NCI-H69 (cell line): Measurements from ENCODE around the gene SLC39A11.

Experiments used
- DNase-seq: peaks from one replicate; lab custom pipeline; 2025; lab: John Stamatoyannopoulos, UW

The SLC39A11 gene

GRCh38 chr17:72976971-72977770 is 115.3 kb downstream of the SLC39A11 start:
- peak; percentile 63 for DNase-seq

DNA sequence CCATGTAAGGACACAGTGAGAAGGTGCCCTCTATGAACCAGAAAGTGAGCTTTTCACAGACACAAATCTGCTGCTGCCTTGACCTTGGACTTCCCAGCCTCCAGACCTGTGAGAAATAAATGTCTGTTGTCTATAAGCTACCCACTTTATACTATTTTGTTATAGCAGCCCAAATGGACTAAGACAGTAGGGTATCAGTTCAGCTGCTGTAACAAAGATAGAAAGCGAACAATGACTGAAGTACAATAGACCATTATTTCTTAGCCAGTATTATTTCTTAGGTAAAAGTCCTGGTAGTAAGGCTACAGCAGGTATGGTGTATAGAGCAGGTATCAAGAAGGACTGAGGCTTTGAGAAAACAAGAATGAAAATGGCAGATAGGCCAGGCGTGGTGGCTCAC is 117.0 kb downstream of the SLC39A11 start:
- no peak for DNase-seq

GRCh38 chr17:72974605-72975232 is 117.8 kb downstream of the SLC39A11 start:
- DNase-seq: no peak

- peak; percentile 65 for DNase-seq
These were observed 120.1 kb downstream of the SLC39A11 start for GRCh38 chr17:72972263-72972951.

DNA sequence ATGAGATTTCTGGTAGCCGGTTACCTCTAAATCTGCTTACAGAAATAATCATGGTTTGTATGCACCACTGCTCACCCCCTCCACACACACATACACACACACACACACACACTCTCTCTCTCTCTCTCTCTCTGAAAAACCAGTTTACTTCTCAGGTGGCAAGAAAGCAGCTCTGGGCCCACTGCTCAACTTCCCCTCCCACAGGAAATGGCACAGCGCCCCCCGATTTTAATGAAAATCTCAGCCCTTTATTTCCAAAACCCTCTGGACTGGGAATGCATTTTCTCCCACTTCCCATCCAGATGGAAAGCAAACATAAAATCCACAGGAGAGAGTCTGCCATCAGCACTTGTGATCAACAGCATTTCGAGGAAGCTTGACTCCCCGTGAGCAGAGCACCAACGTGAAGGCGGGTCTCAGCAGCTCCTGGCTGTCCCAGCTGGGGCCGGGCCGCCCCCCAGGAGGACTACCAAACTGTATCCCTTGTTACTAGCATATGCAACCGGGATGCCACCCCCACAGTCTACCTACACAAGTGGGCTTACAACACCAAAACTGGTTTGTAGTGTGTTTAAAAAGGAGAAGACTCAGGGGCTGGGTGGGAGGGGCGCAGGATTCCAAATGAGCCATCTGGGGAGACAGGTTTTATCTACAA is 121.1 kb downstream of the SLC39A11 start:
- DNase-seq: no peak

- DNase-seq: no peak
These were observed 121.7 kb downstream of the SLC39A11 start for GRCh38 chr17:72970797-72971196.

- peak; percentile 44 for DNase-seq
These were observed 122.2 kb downstream of the SLC39A11 start for GRCh38 chr17:72970246-72970645.

- DNase-seq: no peak
These were observed 123.1 kb downstream of the SLC39A11 start for GRCh38 chr17:72969293-72969906.

DNA sequence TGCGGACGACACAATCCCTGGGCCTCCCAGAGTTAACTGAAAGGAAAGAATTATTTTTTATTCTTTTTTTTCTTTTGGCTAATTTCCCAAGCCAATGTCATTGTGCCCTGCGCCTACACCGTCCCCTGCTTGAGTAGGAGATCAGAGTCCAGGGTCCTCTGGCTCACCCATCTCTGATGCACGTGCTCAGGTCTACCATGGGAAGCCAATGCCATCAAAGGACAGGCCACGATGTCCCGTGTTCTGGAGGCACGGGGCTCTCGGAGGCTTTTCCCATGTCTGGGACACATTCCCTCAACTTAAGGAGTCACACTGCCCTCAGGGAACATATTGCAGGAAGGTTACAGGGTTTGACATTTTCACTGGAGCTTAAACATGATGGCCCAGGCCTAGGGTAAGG is 123.7 kb downstream of the SLC39A11 start:
- no peak for DNase-seq

GRCh38 chr17:72967977-72968585 is 124.4 kb downstream of the SLC39A11 start:
- DNase-seq: peak; percentile 85

GRCh38 chr17:72967277-72967970 is 125.1 kb downstream of the SLC39A11 start:
- DNase-seq: peak; percentile 50

DNA sequence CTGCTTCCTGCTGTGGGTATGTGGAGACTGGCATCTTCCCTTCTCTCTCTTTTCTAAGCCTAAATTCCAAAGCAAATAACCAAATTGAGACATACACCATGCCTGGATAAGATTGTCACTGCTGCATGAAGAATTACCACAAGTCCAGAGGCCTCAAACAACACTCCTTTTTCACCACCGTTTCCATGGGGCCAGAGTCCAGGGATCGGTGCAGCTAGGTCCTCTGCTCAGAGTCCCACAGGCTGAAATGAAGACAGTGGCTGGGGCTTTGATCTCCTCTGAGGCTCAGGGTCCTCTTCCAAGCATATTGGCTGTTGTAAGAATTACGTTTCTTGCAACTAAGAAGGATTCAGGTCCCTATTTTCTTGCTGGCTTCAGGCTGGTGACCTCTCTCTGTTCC is 130.4 kb downstream of the SLC39A11 start:
- no peak for DNase-seq

DNA sequence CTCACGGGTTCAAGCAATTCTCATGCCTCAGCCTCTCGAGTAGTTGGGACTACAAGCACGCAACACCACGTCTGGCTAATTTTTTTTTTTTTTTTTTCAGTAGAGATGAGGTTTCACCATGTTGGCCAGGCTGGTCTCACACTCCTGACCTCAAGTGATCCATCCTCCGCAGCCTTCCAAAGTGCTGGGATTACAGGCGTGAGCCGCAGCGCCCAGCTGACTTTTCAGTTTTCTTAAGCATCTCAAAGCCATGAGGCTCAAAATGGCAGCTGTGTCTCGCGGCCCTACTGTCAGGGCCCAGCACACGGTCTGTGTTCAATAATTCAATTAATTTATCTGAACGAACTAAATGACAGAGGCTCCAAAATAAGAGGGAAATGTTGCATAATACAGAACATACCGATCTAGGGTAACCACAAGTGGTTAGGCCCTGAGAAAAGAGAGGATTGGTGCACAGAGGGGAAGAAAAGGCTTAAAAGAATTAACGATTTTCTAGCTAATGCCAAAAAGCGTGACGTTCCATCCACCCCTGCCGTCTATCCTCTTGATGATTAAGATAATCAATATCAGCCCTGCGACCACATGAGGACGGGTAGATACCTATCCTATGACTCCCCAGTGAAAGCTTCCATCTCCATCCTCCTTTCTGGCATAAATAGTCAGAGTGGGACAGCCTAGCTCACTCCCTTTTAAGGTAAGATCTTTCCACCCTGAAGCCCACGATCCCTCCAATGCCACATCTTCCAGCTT is 136.9 kb downstream of the SLC39A11 start:
- DNase-seq: no peak

DNA sequence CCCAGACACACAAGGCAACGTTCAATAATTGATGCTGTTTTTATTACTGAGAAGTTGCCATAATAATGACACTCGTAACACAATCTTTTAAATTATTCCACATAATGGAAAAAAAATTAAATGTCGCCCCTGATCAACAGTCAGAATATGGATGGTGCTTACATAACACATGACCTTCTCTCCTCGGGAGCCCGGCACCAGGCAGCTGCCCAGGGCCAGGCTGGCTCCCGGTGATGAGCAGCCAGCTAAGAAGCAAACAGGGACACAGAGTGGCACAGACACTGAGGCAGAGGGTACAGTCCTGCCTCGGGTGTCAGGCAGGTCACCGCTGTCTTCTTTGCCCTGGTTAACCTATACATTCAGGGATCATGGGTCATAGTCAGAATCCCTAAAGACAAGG is 137.9 kb downstream of the SLC39A11 start:
- DNase-seq: peak; percentile 66

GRCh38 chr17:72953621-72954020 is 138.9 kb downstream of the SLC39A11 start:
- peak; percentile 69 for DNase-seq

- peak; percentile 59 for DNase-seq
These were observed 139.7 kb downstream of the SLC39A11 start for GRCh38 chr17:72952641-72953315.

DNA sequence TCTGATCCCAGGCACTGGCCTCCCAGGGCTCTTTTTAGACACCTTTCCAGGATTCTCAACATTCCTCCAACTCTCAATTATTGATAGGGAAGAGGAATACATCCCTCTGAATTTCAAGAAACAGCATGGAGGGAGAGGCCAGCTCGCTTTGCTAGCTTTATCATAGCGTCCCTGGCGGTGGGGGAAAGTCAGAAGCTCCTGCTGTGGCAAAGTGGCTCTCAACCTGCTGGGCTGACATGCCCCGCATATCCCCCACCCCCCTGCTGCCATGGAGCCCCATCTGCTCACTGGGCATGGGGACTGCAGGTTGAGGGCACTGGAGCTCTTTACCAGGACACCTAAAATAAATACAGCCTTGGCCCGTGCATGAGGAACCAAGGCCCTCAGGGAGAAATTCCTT is 140.3 kb downstream of the SLC39A11 start:
- DNase-seq: peak; percentile 88

DNA sequence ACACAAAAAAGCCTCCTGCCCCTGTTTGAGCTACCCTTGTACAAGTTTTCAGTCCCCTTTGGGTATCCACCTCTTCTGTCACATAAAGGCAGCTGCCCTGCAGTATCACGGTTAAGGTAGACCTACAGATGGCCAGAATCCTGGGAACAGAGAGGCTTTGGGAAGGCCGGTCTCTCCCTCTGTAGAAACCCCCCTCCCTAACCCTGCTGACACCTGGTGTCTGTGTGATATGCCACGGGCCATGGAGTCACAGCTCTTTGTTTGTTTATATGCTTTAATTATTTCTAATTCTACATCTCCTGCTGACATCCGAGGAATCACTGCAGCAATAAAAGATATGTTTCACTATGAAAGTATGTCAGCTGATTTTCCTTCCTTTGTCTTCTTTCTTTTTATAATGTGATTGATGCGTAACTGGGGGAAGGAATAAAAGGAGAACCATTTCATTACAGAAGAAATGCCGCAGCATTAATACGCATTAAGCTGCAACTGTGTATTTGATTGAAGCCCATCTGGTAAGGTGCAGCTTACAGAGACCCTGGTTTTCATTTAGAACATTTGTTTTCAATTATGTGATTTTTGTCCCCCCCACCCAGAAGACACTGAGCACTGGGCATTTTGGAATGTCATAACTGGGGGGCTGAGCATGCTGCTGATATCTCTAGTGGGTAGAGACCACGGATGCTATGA is 142.1 kb downstream of the SLC39A11 start:
- DNase-seq: peak; percentile 98

DNA sequence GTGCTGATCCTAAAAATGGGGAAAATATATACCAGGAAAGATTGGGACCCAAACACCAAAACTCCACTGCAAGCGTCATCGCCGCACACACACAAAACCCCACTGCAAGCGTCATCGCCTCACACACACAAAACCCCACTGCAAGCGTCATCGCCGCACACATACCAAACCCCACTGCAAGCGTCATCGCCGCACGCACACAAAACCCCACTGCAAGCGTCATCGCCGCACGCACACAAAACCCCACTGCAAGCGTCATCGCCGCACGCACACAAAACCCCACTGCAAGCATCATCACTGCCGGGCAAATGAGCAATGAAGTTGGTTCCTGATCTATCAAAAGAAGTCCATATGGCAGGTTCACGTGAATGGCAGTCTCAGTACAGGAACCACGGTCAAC is 144.4 kb downstream of the SLC39A11 start:
- no peak for DNase-seq
